ENCODE data around the gene ABCC8. TPM values are rescaled to one million over a fixed set of nuclear protein-coding genes. Genes with fewer than 3 reads are reported as not detected.

ABCC8 gene
- total RNA-seq, 1 experiment from 2014 or later = not detected

GRCh38 chr11:17496406-17496805 lies 19.8 kb upstream of the ABCC8 start:
- no TSS peak for BruUV-seq (replicated peaks)
- Mint-ChIP-seq H3K4me3 (ENCODE audit: unreplicated experiment) (no peak overlapping the region), H3K36me3 (ENCODE audit: insufficient read depth, unreplicated experiment) (peaks cover 74% of the 10 kb centered on the region), H3K9me3 (ENCODE audit: unreplicated experiment) (no peaks in the 10 kb centered on the region), H3K27ac (ENCODE audit: unreplicated experiment) (no peak overlapping the region), H3K4me1 (ENCODE audit: low read depth, unreplicated experiment) (no peaks in the 10 kb centered on the region), H3K27me3 (ENCODE audit: insufficient read depth, unreplicated experiment) (no peaks in the 10 kb centered on the region)
- POLR2A ChIA-PET = no interaction called here
- intact Hi-C loops (cut with micrococcal nuclease; ENCODE audit: unreplicated experiment) = no loop called here
- no peaks in the 10 kb centered on the region for H3K4me1 ChIP-seq
- CTCF ChIA-PET = no interaction called here
- H3K9me3 ChIP-seq = no peaks in the 10 kb centered on the region
- no peak for TF ChIP-seq CTCF (IDR thresholded peaks at IDR 0.05; ENCODE audit: insufficient read depth in 1 of 2, low read depth in 1 of 2, low read length in 1 of 2, severe bottlenecking in 1 of 2, unreplicated experiment in 1 of 2)
- no peak for DNase-seq
- no peak overlapping the region for H3K4me3 ChIP-seq (ENCODE audit: low read depth, low read length)
- peaks cover 3% of the 10 kb centered on the region; the same call in 1 of the 2 replicates for H3K36me3 ChIP-seq (ENCODE audit: control insufficient read depth, insufficient read depth, low read length)
- no peaks in the 10 kb centered on the region for H3K27me3 ChIP-seq (replicated peaks; ENCODE audit: control insufficient read depth, insufficient read depth, low read length)

GRCh38 chr11:17494019-17494418 lies 17.4 kb upstream of the ABCC8 start:
- intact Hi-C loops (cut with micrococcal nuclease; ENCODE audit: unreplicated experiment) = no loop called here

GRCh38 chr11:17490938-17491337 lies 14.3 kb upstream of the ABCC8 start:
- intact Hi-C loops (cut with micrococcal nuclease; ENCODE audit: unreplicated experiment) = no loop called here
- no peak for DNase-seq
- CTCF ChIA-PET = no interaction called here
- peaks cover 21% of the 10 kb centered on the region for H3K36me3 Mint-ChIP-seq (ENCODE audit: insufficient read depth, unreplicated experiment)
- H3K9me3 ChIP-seq = no peaks in the 10 kb centered on the region
- no peaks in the 10 kb centered on the region for H3K27me3 ChIP-seq (replicated peaks; ENCODE audit: control insufficient read depth, insufficient read depth, low read length)
- H3K4me3 ChIP-seq (ENCODE audit: low read depth, low read length) = no peak overlapping the region
- no peaks in the 10 kb centered on the region for H3K9me3 Mint-ChIP-seq (ENCODE audit: unreplicated experiment)
- no peak for TF ChIP-seq CTCF (IDR thresholded peaks at IDR 0.05; ENCODE audit: insufficient read depth in 1 of 2, low read depth in 1 of 2, low read length in 1 of 2, severe bottlenecking in 1 of 2, unreplicated experiment in 1 of 2)
- no peak overlapping the region for H3K27ac Mint-ChIP-seq (ENCODE audit: unreplicated experiment)
- POLR2A ChIA-PET = no interaction called here
- BruUV-seq (replicated peaks) = no TSS peak
- H3K36me3 ChIP-seq (ENCODE audit: control insufficient read depth, insufficient read depth, low read length) = no peaks in the 10 kb centered on the region
- H3K4me3 Mint-ChIP-seq (ENCODE audit: unreplicated experiment) = no peak overlapping the region
- peaks cover 9% of the 10 kb centered on the region for H3K27me3 Mint-ChIP-seq (ENCODE audit: insufficient read depth, unreplicated experiment)
- H3K4me1 Mint-ChIP-seq (ENCODE audit: low read depth, unreplicated experiment) = peaks cover 6% of the 10 kb centered on the region
- H3K4me1 ChIP-seq = peaks cover 12% of the 10 kb centered on the region

More at GRCh38 chr11:17494019-17494418, 17.4 kb upstream of the ABCC8 start:
- DNase-seq = no peak
- H3K9me3 Mint-ChIP-seq (ENCODE audit: unreplicated experiment) = no peaks in the 10 kb centered on the region
- ChIA-PET CTCF (interaction anchor here (0.8 kb wide), 1 partner anchor 102 kb away, joined by 3 read pairs; no protein-coding TSS in a partner anchor), POLR2A (no interaction called here)
- no peaks in the 10 kb centered on the region for H3K27me3 ChIP-seq (replicated peaks; ENCODE audit: control insufficient read depth, insufficient read depth, low read length)
- no peak overlapping the region for H3K4me3 ChIP-seq (ENCODE audit: low read depth, low read length)
- peaks cover 3% of the 10 kb centered on the region; the same call in 1 of the 2 replicates for H3K36me3 ChIP-seq (ENCODE audit: control insufficient read depth, insufficient read depth, low read length)
- no TSS peak for BruUV-seq (replicated peaks)
- peaks cover 5% of the 10 kb centered on the region for H3K27me3 Mint-ChIP-seq (ENCODE audit: insufficient read depth, unreplicated experiment)
- peak overlapping the region; percentile 55 for H3K27ac Mint-ChIP-seq (ENCODE audit: unreplicated experiment)
- H3K4me1 ChIP-seq = no peaks in the 10 kb centered on the region
- no peaks in the 10 kb centered on the region for H3K4me1 Mint-ChIP-seq (ENCODE audit: low read depth, unreplicated experiment)
- TF ChIP-seq CTCF (IDR thresholded peaks at IDR 0.05; ENCODE audit: insufficient read depth in 1 of 2, low read depth in 1 of 2, low read length in 1 of 2, severe bottlenecking in 1 of 2, unreplicated experiment in 1 of 2) = no peak
- H3K9me3 ChIP-seq = no peaks in the 10 kb centered on the region
- no peak overlapping the region for H3K4me3 Mint-ChIP-seq (ENCODE audit: unreplicated experiment)
- H3K36me3 Mint-ChIP-seq (ENCODE audit: insufficient read depth, unreplicated experiment) = peaks cover 51% of the 10 kb centered on the region

All from Caco-2 (cell line).